ENCODE data around the gene GNPAT. TPM values are rescaled to one million over a fixed set of nuclear protein-coding genes. Genes with fewer than 3 reads are reported as not detected.

Gene GNPAT
- total and polyA plus RNA-seq, 2 of the 4 experiments (the other 2 are of a cell fraction) = 17.2 to 36.0 TPM

- H3K4me1 ChIP-seq (ENCODE audit: control insufficient read depth, insufficient read depth, low read length) = no peaks in the 10 kb centered on the region
- intact Hi-C loops (cut with micrococcal nuclease) = no loop called here
Observed at GRCh38 chr1:231220801-231221200, 20.2 kb upstream of the GNPAT start.

More at GRCh38 chr1:231220801-231221200, 20.2 kb upstream of the GNPAT start:
- H2BK20ac ChIP-seq (ENCODE audit: low read depth, low read length) = no peak overlapping the region
- H2AK5ac ChIP-seq (ENCODE audit: low read depth, low read length) = no peak overlapping the region
- no peak overlapping the region for H2BK5ac ChIP-seq (ENCODE audit: low read depth, low read length, poor library complexity, severe bottlenecking)
- BruUV-seq (replicated peaks) = no TSS peak
- H3K4me2 ChIP-seq (ENCODE audit: low read depth, low read length) = no peak overlapping the region
- dilution Hi-C loops (cut with HindIII; ENCODE audit: low sequenced_read_pairs, unreplicated experiment) = no loop called here
- no peak overlapping the region for H3K56ac ChIP-seq (ENCODE audit: extremely low read depth, insufficient read depth, low read length)
- no peak overlapping the region for H4K5ac ChIP-seq (ENCODE audit: low read depth, low read length)
- no peaks in the 10 kb centered on the region for H3K79me1 ChIP-seq (ENCODE audit: low read depth in 1 of 2, low read length in 2 of 2)
- no peak overlapping the region for H2BK120ac ChIP-seq (ENCODE audit: low read depth, low read length)
- no peak for DNase-seq
- no peak overlapping the region for H4K8ac ChIP-seq (ENCODE audit: low read depth in 2 of 2, low read length in 2 of 2)
- no peaks in the 10 kb centered on the region for H3K9me3 ChIP-seq (ENCODE audit: control insufficient read depth, insufficient read depth, low read length)
- H3K23ac ChIP-seq (ENCODE audit: low read depth, low read length) = no peak overlapping the region
- no peak for ATAC-seq (ENCODE audit: low read depth)
- H3K27me3 ChIP-seq (ENCODE audit: control insufficient read depth, insufficient read depth, low read length) = peaks cover 20% of the 10 kb centered on the region
- in situ Hi-C loops (cut with MboI; ENCODE audit: low sequenced_read_pairs) = no loop called here
- H2BK15ac ChIP-seq (ENCODE audit: low read depth, low read length) = no peak overlapping the region
- TF ChIP-seq CEBPB (IDR thresholded peaks at IDR 0.05; ENCODE audit: low read depth, low read length) (no peak), CHD1 (IDR thresholded peaks at IDR 0.05; ENCODE audit: low read depth, low read length) (no peak), SMC3 (IDR thresholded peaks at IDR 0.05; ENCODE audit: low read depth, low read length) (no peak), RFX5 (IDR thresholded peaks at IDR 0.05; ENCODE audit: low read depth, low read length) (no peak), USF2 (IDR thresholded peaks at IDR 0.05; ENCODE audit: low read depth, low read length) (no peak), RAD21 (IDR thresholded peaks at IDR 0.05; ENCODE audit: low read length) (no peak)
- TF ChIP-seq, protein P1, sequence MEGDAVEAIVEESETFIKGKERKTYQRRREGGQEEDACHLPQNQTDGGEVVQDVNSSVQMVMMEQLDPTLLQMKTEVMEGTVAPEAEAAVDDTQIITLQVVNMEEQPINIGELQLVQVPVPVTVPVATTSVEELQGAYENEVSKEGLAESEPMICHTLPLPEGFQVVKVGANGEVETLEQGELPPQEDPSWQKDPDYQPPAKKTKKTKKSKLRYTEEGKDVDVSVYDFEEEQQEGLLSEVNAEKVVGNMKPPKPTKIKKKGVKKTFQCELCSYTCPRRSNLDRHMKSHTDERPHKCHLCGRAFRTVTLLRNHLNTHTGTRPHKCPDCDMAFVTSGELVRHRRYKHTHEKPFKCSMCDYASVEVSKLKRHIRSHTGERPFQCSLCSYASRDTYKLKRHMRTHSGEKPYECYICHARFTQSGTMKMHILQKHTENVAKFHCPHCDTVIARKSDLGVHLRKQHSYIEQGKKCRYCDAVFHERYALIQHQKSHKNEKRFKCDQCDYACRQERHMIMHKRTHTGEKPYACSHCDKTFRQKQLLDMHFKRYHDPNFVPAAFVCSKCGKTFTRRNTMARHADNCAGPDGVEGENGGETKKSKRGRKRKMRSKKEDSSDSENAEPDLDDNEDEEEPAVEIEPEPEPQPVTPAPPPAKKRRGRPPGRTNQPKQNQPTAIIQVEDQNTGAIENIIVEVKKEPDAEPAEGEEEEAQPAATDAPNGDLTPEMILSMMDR (conservative IDR thresholded peaks at IDR 0.05; ENCODE audit: low read depth, low read length) = no peak
- no peak overlapping the region for H3K14ac ChIP-seq (replicated peaks; ENCODE audit: low read depth, low read length)
- H3K18ac ChIP-seq (ENCODE audit: low read depth, low read length) = no peak overlapping the region
- H4K91ac ChIP-seq (ENCODE audit: insufficient read depth, low read depth, low read length) = no peak overlapping the region
- no peaks in the 10 kb centered on the region for H4K20me1 ChIP-seq (ENCODE audit: insufficient read depth, low read length)
- ChIA-PET CTCF (no interaction called here), POLR2A (ENCODE audit: unreplicated experiment) (no interaction called here)
- H2AFZ ChIP-seq (replicated peaks; ENCODE audit: low read length, poor library complexity) = no peak overlapping the region
- no CpG with 5 or more reads among the region's 11 CpGs for WGBS, 2 experiments (ENCODE audit: extremely low coverage in 2 of 2, insufficient read length in 1 of 2)
- H3K9ac ChIP-seq (ENCODE audit: low read depth, low read length) = no peak overlapping the region
- no peak overlapping the region for H3K27ac ChIP-seq (ENCODE audit: insufficient read depth, low read length)
- H3K36me3 ChIP-seq (ENCODE audit: control insufficient read depth, insufficient read depth, low read length) = peaks cover 15% of the 10 kb centered on the region
- H3K4me3 ChIP-seq (ENCODE audit: insufficient read depth, low read depth, low read length) = no peak overlapping the region
- H3K9me1 ChIP-seq (ENCODE audit: insufficient read depth, low read length) = no peaks in the 10 kb centered on the region
- H2AK9ac ChIP-seq (replicated peaks; ENCODE audit: low read depth, low read length, poor library complexity) = no peak overlapping the region
- no peak overlapping the region for H3K4ac ChIP-seq (ENCODE audit: low read depth, low read length)
